HG02642 (cell line): ENCODE results near the gene RENBP.

ENCODE experiments used
- ATAC-seq: cut with Tn5 transposase; IDR thresholded peaks from one replicate; pipeline ENCODE4 v1.9.1; 2021; ENCODE audit warnings: mild to moderate bottlenecking; ENCODE audit not compliant: unreplicated experiment, poor library complexity

The RENBP gene

GRCh38 chrX:153903238-153903980, 41.0 kb downstream of the RENBP start:
- ATAC-seq, result no peak

- ATAC-seq, result no peak
These were observed 42.1 kb downstream of the RENBP start for GRCh38 chrX:153902385-153902784.

DNA sequence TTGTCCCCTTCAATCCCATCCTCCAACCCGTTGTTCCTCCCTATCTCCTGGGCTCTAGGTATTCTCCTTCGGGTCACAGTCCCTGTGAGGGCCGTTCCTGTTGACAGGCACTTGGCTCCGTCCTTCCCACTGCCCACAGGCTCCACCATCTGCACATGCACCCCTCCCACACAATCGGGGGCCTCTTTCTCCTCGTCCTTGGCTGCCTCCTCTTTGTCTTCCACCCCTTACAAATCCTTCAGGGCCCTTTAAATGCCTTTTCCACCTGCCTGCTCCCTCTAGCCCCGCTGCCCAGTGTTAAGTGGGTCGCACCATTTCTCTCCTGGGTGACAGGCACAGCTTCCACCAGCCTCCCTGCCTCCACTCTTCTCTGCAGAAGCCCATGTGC, 42.7 kb downstream of the RENBP start:
- no peak for ATAC-seq

- ATAC-seq, result no peak
These were observed 43.4 kb downstream of the RENBP start for GRCh38 chrX:153900831-153901752.

GRCh38 chrX:153897899-153898298, 46.5 kb downstream of the RENBP start:
- ATAC-seq, result no peak

DNA sequence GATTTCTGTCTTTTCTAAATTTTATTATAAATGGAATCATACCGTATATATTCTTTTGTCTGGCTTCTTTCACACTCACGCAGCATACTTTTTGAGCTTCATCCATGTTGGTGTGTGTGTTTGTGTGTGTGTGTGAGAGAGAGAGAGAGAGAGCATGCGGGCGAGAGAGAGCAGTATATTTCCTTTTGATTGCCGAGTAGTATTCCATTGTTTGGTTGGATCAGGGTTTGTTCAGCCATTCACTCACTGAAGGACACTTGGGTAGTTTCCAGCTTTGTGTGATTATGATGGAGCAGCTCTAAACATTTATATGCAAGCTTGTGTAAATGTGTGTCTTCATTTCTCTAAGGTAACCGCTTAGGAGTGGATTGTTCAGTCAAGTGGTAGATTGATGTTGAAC, 55.3 kb downstream of the RENBP start:
- ATAC-seq, result no peak

DNA sequence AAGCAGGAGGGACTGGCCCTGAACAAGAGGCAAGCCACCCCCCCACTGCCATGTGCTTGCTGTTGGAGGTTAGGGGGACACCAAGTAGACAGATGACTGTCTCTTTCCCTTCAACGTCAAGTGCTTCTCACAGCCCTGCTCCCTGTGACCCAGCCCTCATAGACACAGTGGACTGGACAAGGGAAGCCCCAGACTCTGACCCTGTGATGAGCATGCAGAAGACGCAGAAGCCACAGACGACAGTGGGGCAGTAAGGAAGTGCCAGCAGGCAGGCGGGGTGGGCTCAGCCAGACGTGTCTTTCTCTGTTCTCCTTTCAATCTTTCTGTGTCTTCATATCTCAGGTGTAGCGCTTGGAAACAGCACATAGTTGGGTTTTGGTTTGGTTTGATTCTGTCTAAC, 56.1 kb downstream of the RENBP start:
- no peak for ATAC-seq

DNA sequence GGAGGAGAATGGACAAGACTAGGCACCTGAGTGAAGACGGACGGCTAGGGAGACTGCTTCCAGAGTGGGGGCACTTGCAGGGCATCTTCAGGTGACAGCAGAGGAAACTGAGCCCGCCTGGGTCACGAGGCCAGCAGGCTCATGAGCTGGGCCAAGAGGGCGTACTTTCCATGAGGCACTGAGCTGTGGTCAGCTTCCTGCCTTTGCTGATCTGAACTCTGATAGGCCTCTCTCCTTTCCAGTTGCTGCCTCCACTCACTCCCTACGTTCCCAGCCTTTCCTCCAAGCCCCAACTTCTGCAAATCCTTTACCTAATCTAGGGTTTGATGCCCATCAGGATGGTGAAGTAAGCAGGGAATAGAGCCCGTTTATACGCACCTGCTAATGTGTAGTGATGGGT, 57.1 kb downstream of the RENBP start:
- no peak for ATAC-seq

DNA sequence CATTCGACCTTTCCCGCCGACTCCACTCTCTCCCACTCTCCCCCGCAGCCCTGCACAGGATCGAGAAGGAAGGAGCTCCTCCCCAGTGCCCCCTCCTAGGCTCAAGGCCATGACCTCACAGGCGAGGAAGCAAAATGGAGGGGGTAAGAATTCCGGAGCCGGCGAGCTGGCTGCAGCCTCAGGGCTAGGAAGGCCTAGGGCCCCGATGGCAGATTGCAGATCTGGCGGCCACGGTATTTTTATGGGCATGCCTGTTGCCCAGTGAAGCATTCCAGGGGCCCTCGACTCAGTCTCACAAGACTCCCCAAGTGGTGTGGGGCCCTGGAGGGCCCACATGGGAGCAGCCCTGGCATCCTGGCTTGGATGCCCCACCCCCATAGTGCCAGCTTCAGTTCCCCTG, 57.5 kb downstream of the RENBP start:
- no peak for ATAC-seq

GRCh38 chrX:153885968-153886903, 58.2 kb downstream of the RENBP start, which contains the start of gene L1CAM:
L1CAM (minus strand) TSS chrX:153886173; CDS start chrX:153875836, 10,337 bp downstream.
- ATAC-seq, result no peak
